IgD-negative memory B cell (primary cell): Measurements from ENCODE around the gene SYMPK. TPM values are rescaled to one million over a fixed set of nuclear protein-coding genes. Genes with fewer than 3 reads are reported as not detected.
"Not testable (repeated sequence)": the region's sequence is repeated elsewhere in the genome, so short reads cannot be mapped to it uniquely, and the experiment has no call there.

Experiments used
- H3K27ac Mint-ChIP-seq, 3 donors: one replicate each; pipeline ENCODE4 v1.8.0; 2020 to 2022; ENCODE audit warnings: mild to moderate bottlenecking in 3 of 3, mixed read lengths in 3 of 3, moderate library complexity in 1 of 3
- H3K27me3 Mint-ChIP-seq: one replicate; pipeline ENCODE4 v1.8.0; 2021; ENCODE audit warnings: mixed read lengths
- H3K36me3 Mint-ChIP-seq: one replicate; pipeline ENCODE4 v1.8.0; 2020; ENCODE audit warnings: mild to moderate bottlenecking, mixed read lengths
- H3K4me1 Mint-ChIP-seq, 3 donors: one replicate each; pipeline ENCODE4 v1.8.0; 2020 to 2022; ENCODE audit warnings: mixed read lengths in 3 of 3, mild to moderate bottlenecking in 1 of 3
- H3K4me3 Mint-ChIP-seq, 4 donors: one replicate each; pipeline ENCODE4 v1.8.0; 2020 to 2022; ENCODE audit warnings: mild to moderate bottlenecking in 4 of 4, mixed read lengths in 4 of 4, moderate library complexity in 3 of 4
- H3K9me3 Mint-ChIP-seq, 3 donors: one replicate each; pipeline ENCODE4 v1.8.0; 2020 to 2021; ENCODE audit warnings: mixed read lengths in 3 of 3, mild to moderate bottlenecking in 1 of 3
- polyA plus RNA-seq: library from polyadenylated mRNA; unstranded; fragments of 300-500 nt; fragmentation: Illumina TruSeq; gene quantifications from one replicate; pipeline ENCODE4 v1.2.3, GENCODE V29; 2021

SYMPK gene
- polyA plus RNA-seq, 1 donor from 2014 or later = 26.8 TPM

- H3K4me3 Mint-ChIP-seq = peak overlapping the region in 2 of 4 donors; percentile 39 to 42
- H3K36me3 Mint-ChIP-seq = peaks cover 7% of the 10 kb centered on the region
- H3K27ac Mint-ChIP-seq = peak overlapping the region in 1 of 3 donors; percentile 29
Observed at GRCh38 chr19:45881909-45882528, 19.1 kb upstream of the SYMPK start.

GRCh38 chr19:45881082-45881908 lies 18.3 kb upstream of the SYMPK start:
- Mint-ChIP-seq H3K4me3 (peak overlapping the region in 2 of 4 donors; percentile 39 to 42), H3K4me1 (peaks cover 10 to 17% (median 16%) of the 10 kb centered on the region in 3 donors), H3K9me3 (no peaks in the 10 kb centered on the region), H3K36me3 (peaks cover 7% of the 10 kb centered on the region), H3K27ac (peak overlapping the region in 1 of 3 donors; percentile 29), H3K27me3 (peaks cover 30% of the 10 kb centered on the region)

More at GRCh38 chr19:45881909-45882528, 19.1 kb upstream of the SYMPK start:
- Mint-ChIP-seq H3K9me3 (no peaks in the 10 kb centered on the region), H3K27me3 (peaks cover 29% of the 10 kb centered on the region), H3K4me1 (peaks cover 10 to 22% (median 21%) of the 10 kb centered on the region in 3 donors)

- Mint-ChIP-seq H3K9me3 (no peaks in the 10 kb centered on the region), H3K4me1 (peaks cover 10 to 14% (median 10%) of the 10 kb centered on the region in 3 donors), H3K27me3 (peaks cover 38% of the 10 kb centered on the region), H3K27ac (no peak overlapping the region), H3K4me3 (peak overlapping the region in 1 of 4 donors; percentile 14), H3K36me3 (peaks cover 4% of the 10 kb centered on the region)
Observed at GRCh38 chr19:45879971-45880370, 17.0 kb upstream of the SYMPK start.

- Mint-ChIP-seq H3K4me3 (peak overlapping the region in 1 of 4 donors; percentile 49), H3K36me3 (peaks cover 4% of the 10 kb centered on the region), H3K27me3 (peaks cover 41% of the 10 kb centered on the region), H3K27ac (no peak overlapping the region), H3K4me1 (peaks cover 10 to 14% (median 10%) of the 10 kb centered on the region in 3 donors), H3K9me3 (no peaks in the 10 kb centered on the region)
Observed at GRCh38 chr19:45879055-45879454, 16.1 kb upstream of the SYMPK start.

- H3K27me3 Mint-ChIP-seq = peaks cover 40% of the 10 kb centered on the region
- H3K9me3 Mint-ChIP-seq = no peaks in the 10 kb centered on the region
- H3K4me1 Mint-ChIP-seq = peaks cover 6 to 12% (median 8%) of the 10 kb centered on the region in 3 donors
- no peak overlapping the region for H3K4me3 Mint-ChIP-seq
- peaks cover under 1% of the 10 kb centered on the region for H3K36me3 Mint-ChIP-seq
- H3K27ac Mint-ChIP-seq = no peak overlapping the region
Observed at GRCh38 chr19:45878043-45878794, 15.3 kb upstream of the SYMPK start.

- H3K27ac Mint-ChIP-seq = peak overlapping the region in 1 of 3 donors; percentile 20
- H3K27me3 Mint-ChIP-seq = peaks cover 38% of the 10 kb centered on the region
- peaks cover 5 to 8% (median 5%) of the 10 kb centered on the region in 3 donors for H3K4me1 Mint-ChIP-seq
- H3K9me3 Mint-ChIP-seq = no peaks in the 10 kb centered on the region
- peak overlapping the region in 1 of 4 donors; percentile 4 for H3K4me3 Mint-ChIP-seq
- H3K36me3 Mint-ChIP-seq = no peaks in the 10 kb centered on the region
Observed at GRCh38 chr19:45876411-45877197, 13.7 kb upstream of the SYMPK start.

GRCh38 chr19:45876161-45876410 lies 13.1 kb upstream of the SYMPK start:
- peaks cover 38% of the 10 kb centered on the region for H3K27me3 Mint-ChIP-seq
- H3K4me1 Mint-ChIP-seq = peaks cover 4 to 6% (median 5%) of the 10 kb centered on the region in 3 donors
- H3K9me3 Mint-ChIP-seq = no peaks in the 10 kb centered on the region
- peak overlapping the region in 2 of 4 donors; percentile 4 to 44 for H3K4me3 Mint-ChIP-seq
- no peaks in the 10 kb centered on the region for H3K36me3 Mint-ChIP-seq
- H3K27ac Mint-ChIP-seq = peak overlapping the region in 1 of 3 donors; percentile 20

GRCh38 chr19:45874620-45874966 lies 11.6 kb upstream of the SYMPK start:
- Mint-ChIP-seq H3K27me3 (peaks cover 34% of the 10 kb centered on the region), H3K9me3 (no peaks in the 10 kb centered on the region), H3K27ac (peak overlapping the region in 1 of 3 donors; percentile 18), H3K36me3 (no peaks in the 10 kb centered on the region), H3K4me1 (peaks cover 4 to 6% (median 5%) of the 10 kb centered on the region in 3 donors), H3K4me3 (no peak overlapping the region)

- Mint-ChIP-seq H3K27me3 (peaks cover 25% of the 10 kb centered on the region), H3K9me3 (no peaks in the 10 kb centered on the region), H3K36me3 (no peaks in the 10 kb centered on the region), H3K27ac (no peak overlapping the region), H3K4me1 (peaks cover 0 to 6% (median 4%) of the 10 kb centered on the region in 3 donors), H3K4me3 (peak overlapping the region in 1 of 4 donors; percentile 19)
Observed at GRCh38 chr19:45873219-45873772, 10.3 kb upstream of the SYMPK start.

- no peak overlapping the region for H3K27ac Mint-ChIP-seq
- H3K4me3 Mint-ChIP-seq = no peak overlapping the region
- no peaks in the 10 kb centered on the region for H3K9me3 Mint-ChIP-seq
- H3K4me1 Mint-ChIP-seq = peaks cover 0 to 2% (median 2%) of the 10 kb centered on the region in 3 donors
- peaks cover 15% of the 10 kb centered on the region for H3K27me3 Mint-ChIP-seq
- peaks cover 2% of the 10 kb centered on the region for H3K36me3 Mint-ChIP-seq
Observed at GRCh38 chr19:45872095-45872919, 9.4 kb upstream of the SYMPK start.

- Mint-ChIP-seq H3K27ac (no peak overlapping the region), H3K36me3 (peaks cover 2% of the 10 kb centered on the region), H3K4me3 (no peak overlapping the region), H3K9me3 (no peaks in the 10 kb centered on the region), H3K4me1 (no peaks in the 10 kb centered on the region), H3K27me3 (peaks cover 6% of the 10 kb centered on the region)
Observed at GRCh38 chr19:45870798-45871197, 7.9 kb upstream of the SYMPK start.

- Mint-ChIP-seq H3K27ac (peak overlapping the region in 1 of 3 donors; percentile 5), H3K27me3 (peaks cover 16% of the 10 kb centered on the region), H3K4me1 (peaks cover 5 to 10% (median 7%) of the 10 kb centered on the region in 3 donors)
- not testable (repeated sequence) for H3K4me3 Mint-ChIP-seq, H3K36me3 Mint-ChIP-seq, H3K9me3 Mint-ChIP-seq
Observed at GRCh38 chr19:45867241-45867640, 4.3 kb upstream of the SYMPK start.

GRCh38 chr19:45866400-45867176 lies 3.6 kb upstream of the SYMPK start:
- Mint-ChIP-seq H3K4me3 (no peak overlapping the region), H3K36me3 (peaks cover 2% of the 10 kb centered on the region), H3K27me3 (peaks cover 16% of the 10 kb centered on the region), H3K27ac (peak overlapping the region in 1 of 3 donors; percentile 5), H3K9me3 (peaks cover 0 to 2% (median 0%) of the 10 kb centered on the region in 3 donors), H3K4me1 (peaks cover 8 to 16% (median 11%) of the 10 kb centered on the region in 3 donors)
